HG03354 (cell line): ENCODE data around the gene FCHSD2.
"Not testable (repeated sequence)": the region's sequence is repeated elsewhere in the genome, so short reads cannot be mapped to it uniquely, and the experiment has no call there.

ENCODE experiments used
- ATAC-seq: cut with Tn5 transposase; IDR thresholded peaks from one replicate; pipeline ENCODE4 v1.9.1; 2021; ENCODE audit warnings: mild to moderate bottlenecking; ENCODE audit not compliant: unreplicated experiment, poor library complexity, severe bottlenecking

FCHSD2 gene

DNA sequence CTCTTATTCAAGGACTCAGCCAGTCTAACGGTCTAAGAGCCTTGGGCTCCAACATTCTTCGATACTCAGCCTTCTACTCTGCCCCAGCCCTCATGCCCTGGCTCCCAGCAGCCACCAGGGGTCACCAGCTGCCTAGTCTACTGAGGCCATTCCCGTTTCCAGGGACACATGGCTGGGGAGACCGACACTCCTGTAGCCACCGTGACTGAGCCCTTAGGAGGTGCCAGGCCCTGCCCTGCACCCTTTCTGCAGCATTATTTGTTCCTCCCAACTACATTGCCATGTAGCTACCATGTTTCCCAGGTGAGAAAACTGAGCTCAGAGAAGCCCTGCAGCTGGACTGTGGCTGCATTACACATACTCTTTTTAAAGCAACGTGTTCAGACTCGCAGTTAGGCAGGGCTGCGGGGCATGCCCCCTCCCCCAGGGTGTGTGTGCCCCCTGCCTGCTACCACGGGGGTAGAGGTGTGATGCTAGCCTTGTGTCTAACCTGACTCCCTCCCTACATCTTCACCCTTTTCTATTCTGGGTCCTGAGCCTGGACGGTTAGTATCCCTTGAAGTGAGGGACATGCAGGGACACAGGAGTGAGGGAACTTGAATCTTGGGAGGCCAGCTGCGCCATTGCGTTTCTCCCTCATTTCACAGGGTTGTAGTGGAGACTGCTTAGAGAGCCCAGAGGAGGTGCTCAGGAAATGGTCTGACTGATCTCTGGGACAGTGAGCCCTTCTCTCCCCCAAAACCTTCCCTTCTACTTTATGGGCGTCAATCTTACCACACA, 310.4 kb downstream of the FCHSD2 start:
- ATAC-seq: peak; percentile 54

DNA sequence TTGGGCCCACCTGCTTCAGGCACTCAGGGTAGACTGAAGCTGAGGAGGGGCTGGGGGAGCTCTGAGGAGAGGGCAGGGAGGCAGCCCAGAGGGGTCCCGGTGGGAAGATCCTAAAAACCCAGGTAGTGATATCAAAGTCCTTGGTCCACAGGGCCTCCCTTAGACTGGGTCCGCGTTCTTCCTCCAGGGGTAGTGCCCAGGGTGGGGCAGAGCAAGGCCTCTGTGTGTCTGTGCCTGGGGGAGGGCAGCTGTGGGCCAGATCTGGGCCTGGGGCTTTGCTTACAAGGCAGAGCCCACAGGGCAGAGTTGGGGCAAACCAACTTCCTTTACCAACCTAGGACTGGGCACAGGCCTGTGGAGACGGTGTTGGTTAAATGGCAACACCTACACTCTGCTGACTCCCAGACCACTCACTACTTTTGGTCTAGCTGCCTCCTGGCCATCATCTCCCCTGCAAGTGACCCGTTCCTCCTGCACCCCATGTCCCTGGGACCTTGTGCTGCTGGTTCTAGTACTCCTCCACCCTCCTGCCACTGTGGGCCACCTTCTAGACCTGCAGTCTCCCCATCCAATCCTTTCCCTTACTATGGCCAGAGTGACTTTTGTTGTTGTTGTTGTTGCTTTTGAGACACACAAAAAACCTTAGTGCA, 312.1 kb downstream of the FCHSD2 start:
- ATAC-seq: no peak

DNA sequence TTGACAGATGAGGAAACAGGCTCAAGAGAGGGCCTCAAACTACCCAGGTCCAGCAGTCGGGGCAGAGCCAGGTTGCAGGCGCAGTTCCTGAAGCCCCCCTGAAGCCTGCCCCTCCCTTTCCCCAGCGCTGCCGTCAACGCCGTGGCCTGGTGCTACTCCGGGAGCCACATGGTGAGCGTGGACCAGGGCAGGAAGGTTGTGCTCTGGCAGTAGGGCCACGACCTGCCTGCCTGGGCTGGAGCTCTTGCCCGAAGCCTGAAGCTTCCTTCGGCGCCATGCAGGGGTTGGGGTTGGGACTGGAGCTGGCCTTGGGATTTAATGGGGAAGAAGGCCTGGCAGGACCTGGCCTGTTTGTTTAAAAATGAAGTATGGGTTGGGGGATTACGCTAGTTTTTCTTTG, 312.9 kb downstream of the FCHSD2 start:
- no peak for ATAC-seq

DNA sequence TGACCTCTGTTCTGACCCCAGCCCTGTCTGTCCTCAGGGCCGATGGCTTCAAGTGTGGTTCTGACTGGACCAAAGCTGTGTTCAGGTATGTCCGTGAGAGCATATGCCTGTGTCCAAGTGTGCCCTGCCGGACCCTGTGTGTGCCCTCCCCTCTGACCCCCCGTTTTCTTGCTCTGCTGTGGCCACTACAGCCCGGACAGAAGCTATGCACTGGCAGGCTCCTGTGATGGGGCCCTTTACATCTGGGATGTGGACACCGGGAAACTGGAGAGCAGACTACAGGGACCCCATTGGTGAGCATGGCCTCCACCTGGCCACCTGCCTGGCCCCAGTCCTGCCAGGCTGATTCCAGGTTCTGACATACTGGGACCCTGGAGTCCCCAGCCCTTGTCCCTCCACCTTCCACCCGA, 313.4 kb downstream of the FCHSD2 start:
- no peak for ATAC-seq

DNA sequence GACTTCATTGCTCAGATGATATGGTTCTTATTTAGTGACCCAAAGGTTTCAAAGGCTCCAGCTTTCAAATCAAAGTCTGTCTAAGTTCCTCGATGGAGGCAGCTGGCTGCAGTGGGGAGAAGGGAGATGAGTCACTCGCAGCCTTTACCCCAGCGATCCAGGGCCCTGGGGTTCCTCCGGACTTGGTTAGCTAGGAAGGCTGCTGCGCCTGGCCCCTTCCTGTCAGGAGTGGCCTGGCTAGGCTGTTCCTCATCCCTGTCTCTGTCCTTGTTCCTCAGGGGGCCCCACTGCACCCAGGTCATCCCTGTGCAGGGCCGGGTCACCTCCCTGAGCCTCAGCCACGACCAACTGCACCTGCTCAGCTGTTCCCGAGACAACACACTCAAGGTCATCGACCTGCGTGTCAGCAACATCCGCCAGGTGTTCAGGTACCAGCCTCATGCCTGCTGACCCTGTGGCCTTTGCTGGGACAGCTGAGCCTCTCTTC, 314.0 kb downstream of the FCHSD2 start:
- no peak for ATAC-seq

DNA sequence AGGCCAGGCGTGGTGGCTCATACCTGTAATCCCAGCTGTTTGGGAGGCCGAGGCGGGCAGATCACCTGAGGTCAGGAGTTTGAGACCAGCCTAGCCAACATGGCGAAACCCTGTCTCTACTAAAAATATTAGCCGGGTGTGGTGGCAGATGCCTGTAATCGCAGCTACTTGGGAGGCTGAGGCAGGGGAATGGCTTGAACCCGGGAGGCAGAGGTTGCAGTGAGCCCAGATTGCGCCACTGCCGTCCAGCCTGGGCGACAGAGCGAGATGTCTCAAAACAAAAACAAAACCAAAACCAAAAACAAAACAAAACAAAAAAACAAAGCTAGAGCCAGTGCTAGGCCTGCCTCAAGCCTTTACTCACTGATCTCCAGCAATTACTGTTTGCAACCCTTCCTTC, 314.5 kb downstream of the FCHSD2 start:
- ATAC-seq: not testable (repeated sequence)

DNA sequence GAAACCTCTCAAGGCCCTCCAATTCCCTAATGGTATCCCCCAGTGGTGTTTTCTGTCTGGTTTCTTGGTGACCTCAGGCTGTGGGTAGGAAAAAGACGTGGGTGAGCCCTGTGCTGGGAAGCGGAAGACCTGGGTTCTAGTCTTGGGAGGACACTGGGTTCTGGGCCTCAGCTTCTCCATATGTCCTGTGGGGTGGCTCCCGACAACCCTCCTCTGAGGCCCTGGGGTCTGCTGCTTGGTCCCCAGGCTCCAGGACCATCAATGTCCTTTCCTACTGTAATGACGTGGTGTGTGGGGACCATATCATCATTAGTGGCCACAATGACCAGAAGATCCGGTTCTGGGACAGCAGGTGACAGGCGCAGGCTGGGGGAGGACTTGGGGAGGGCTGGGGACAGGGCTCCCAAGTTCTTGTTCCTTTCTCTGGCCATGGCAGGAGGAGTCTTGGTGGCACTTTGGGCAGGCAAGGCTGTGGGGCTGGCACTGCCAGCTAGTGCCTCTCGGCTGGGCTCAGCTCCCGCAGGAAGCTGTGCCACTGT, 315.1 kb downstream of the FCHSD2 start:
- ATAC-seq: no peak

DNA sequence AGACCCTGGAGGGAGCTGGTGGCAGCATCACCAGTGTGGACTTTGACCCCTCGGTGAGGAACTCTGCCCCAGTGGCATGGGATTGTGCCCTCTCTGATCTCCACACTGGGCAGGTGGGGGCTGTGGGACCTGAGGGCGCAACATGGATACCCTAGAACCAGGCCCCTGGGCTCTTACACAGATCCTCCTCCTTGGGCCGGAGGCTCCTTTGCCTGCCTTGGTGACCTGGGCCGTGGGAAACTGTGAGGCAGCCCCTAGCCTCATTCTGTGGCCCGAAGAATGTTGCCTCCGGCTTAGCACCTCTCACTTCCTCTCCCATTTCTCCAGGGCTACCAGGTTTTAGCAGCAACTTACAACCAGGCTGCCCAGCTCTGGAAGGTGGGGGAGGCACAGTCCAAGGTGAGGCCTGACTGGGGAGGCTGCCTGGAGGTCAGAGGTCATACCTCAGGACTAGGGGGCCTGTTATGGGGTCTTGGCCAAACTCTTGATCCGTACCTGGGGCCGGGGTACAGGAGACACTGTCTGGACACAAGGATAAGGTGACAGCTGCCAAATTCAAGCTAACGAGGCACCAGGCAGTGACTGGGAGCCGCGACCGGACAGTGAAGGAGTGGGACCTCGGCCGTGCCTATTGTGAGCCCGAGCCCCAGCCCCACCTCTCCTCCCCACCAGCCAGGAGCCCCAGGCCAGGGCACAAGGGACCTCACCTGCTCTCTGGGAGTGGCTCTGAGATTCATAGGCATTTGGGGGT, 315.8 kb downstream of the FCHSD2 start:
- ATAC-seq: no peak

DNA sequence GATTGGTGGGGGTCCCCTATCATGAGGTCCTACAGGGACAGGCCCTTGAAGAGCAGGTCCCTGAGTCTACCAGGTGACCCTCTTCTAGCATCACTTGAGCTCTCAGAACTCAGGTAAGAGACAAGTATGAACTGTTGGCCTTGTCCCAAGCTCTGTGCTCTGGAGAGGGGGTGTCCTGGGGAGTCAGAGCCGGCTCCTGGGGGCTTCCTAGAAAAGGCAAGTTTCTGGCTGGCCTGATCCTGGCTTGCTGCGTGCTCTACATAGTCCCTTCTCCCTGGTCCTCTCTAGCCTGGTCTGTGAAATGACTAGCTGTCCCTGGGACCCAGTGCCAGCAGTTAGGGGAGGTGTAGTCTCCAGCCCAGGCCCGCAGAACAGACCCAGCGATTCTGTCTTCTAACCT, 316.5 kb downstream of the FCHSD2 start:
- ATAC-seq: no peak

DNA sequence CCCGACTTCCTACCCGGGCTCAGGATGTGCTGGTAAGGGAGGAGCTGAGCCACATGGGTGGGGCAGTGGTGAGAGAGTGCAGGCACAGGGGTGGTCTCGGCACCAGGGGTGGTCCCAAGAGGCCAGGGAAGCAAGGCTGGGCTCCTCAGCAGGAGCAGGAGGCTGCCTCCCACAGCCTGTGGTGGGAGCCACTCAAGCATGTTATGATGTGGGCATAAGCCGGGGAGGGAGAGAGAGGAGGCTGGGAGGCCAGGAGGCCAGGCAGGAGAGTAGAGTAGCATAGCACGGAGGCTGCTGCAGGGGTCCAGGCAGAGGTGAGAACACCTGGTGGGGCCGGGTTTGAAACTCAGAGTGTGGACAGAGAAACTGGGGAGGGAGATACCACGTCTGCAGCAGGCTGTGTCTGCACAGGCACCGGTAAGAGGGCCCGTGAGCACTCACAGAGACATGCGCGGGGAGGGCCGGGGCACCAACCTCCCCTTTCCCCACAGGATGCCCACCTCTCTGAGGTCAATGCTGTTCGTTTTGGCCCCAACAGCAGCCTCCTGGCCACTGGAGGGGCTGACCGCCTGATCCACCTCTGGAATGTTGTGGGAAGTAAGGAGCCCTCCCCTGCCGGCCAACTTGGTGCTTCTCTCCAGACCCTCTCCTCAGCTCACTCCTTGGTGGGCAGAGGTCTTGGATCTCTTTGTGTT, 317.2 kb downstream of the FCHSD2 start:
- no peak for ATAC-seq

DNA sequence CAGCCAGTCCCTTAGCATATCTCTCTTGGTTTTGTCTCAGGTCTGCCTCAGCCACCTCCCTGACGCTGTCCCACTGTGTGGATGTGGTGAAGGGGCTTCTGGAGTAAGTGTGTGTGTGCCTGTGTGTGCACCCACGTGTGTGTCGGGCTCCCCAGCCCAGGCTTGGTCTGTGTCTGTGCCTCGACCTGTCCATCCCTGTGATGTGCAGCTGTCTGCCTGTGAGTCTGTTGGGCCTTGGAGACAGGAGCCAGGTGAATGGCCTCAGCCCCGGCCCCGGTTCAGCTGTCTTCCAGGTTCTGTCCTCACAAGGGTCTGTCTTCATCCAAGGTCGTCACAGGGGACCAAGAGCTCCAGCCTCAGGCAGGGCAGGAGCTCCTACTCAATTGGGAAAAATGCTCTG, 318.1 kb downstream of the FCHSD2 start:
- ATAC-seq: no peak

DNA sequence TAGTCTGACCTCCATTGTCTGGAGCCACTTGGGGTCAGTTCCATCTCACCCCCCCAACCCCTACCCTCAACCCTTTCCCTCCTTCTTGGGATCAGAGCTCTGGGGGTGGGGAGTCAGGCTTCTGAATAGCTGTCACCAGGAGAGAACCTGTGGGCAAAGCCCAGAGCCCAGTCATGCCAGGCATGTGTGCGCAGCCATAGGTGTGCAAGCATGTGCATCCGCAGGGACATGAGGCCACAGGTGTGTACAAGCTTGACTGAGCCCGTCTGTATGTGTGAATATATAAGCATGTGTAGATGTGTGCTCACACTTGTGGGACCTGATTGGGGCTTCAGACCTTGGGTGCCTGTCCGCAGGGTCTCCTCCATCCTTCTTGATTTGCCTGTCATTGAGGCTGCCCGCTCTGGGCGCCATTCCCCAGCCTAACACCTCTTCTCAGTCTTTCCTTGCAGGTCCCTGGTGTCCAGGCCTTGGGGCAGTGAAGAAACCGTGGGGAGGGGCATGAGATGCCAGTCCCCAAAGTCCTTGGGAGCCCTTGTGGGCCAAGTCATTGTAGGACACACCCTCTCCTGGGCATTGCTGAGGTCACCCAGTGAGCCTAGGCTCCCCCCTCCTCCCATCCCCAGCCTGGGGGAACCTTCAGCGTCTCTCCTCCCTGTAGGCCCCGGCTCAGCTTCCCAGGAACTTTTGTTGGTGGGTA, 318.9 kb downstream of the FCHSD2 start:
- ATAC-seq: no peak

DNA sequence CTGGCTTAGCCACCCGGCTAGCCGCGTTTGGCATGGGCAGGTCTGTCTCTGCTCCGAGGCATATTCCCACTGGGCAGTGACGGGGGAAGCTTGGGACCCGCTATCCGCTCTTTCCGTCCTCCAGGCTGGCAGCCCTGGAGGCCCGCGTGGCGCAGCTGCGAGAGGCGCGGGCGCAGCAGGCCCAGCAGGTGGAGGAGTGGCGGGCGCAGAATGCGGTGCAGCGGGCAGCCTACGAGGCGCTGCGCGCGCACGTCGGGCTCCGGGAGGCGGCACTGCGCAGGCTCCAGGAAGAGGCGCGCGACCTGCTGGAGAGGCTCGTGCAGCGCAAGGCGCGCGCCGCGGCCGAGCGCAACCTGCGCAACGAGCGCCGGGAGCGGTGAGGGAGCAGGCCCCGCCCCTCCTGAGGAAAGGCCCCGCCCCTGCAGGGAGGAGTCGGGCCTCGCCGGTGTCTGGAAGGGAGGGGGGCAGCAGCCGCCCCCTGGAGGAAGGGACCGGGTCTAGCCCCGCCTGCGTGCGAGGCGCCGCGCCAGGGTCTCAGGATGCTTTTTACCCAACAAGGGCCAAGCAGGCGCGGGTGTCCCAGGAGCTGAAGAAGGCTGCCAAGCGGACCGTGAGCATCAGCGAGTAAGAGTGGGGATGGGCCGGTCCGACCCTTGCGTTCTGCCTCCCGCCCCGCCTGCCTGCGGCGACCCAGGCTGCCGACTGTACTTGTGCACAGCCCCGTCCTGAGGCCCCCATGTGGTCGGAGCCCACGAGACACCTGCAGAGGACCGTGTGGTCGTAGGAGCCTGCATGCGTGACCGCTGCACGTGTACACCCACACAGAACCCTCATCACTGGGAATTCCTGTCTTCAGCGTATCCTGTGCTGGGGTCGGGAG, 320.0 kb downstream of the FCHSD2 start:
- peak; percentile 53 for ATAC-seq

DNA sequence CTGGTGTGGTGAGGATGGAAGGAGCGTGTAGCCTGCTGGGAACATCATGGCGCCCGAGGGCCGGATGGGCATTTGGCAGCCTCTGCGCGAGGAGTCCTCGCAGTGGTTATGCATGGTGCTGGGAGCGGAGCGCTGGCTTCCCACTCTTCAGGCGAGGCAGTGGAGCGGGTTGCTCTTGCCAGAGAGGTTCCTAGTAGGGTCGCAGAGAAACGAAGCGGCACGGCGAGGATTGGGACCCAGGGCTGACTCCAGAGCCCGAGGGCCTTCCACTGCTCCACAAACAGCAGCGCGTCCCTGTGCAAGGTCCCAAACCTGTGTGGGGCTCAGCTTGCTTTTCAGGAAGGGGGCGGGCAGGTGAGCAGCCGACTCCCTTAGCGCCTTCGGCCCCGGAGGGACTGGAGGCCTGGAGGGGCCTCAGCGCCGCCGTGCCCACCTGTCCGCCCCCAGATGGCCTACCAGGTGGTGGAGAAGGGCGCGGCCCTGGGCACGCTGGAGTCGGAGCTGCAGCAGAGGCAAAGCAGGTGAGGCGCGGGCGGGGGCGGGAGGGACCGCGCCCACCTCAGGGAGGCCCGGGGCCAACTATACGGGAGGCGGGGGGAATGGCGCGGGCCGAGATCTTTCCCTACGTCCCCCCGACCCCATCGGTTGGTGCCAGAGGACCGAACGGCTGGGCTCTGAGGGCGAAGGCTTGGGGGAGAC, 320.7 kb downstream of the FCHSD2 start:
- no peak for ATAC-seq

DNA sequence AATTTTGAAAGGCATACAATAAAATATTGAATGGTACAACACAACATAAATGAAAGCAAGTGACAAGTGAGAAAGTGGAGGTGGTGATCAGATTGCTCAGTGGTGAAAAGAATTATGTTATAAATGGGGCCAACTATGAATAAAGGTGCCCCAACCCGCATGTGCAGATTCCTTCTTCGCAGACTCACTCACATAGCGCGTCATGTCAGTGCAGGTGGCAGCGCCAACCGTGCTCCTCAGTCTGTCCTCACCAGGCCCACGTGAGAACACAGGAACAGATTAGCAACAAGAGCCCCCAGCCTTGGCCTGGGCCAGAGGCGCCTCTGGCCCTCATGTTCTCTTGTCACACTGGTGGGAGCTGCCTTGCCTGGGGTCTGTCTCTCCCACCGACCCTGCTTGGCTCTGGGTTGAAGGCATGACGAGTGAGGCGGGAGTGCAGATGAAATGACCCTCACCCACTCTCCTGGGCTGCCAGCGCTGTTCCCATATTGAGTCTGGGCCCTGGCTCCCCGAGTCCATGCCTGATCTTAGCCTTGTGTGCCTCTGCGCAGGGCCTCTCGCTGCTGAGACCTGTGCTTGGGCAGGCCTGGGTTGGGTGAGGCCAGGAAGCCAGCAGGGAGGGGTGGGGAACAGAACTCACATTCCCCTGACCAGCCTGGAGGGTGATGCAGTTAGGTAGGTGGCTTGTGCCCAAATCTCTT, 321.5 kb downstream of the FCHSD2 start:
- ATAC-seq: no peak

DNA sequence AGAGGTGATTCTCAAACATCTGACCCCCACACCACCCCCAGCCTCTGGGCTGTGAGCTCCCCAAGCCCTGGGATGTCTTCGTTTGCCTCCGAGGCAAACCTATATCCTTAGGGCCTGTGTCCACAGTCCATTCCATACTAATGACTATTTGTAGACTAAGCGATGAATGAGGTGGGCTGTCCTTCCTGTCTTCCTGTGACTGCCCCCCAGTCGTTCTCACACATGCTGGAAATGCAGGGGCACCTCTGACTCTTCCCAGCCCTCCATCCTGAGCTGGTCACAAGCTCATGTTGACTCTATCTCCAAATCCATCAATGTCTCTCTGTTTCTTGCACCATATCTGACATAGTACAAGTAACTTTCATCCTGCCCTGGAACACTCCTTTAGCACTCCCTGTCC, 323.1 kb downstream of the FCHSD2 start:
- no peak for ATAC-seq

DNA sequence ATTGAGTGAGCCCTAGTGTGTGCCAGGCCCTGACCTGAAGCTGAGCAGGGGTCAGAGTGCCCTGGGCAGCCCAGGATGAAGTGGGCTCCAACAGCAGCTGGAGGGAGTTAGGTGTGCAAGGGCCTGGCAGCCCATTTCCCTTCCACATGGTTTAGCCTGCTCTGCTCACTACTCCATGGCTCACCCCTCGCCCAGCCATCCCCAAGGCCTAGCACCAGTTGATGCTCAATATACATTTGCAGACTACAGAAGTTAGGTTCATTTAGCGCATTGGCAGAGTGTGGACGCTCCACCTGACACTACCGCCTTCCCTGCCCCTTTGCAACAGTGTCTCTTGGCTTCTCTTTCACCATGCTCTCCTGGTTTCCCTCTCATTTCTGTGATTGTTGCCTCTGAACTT, 324.2 kb downstream of the FCHSD2 start:
- ATAC-seq: no peak
